Stimulated activated CD8-positive, alpha-beta memory T cell treated with anti-CD3 and anti-CD28 coated beads, Interleukin-12 subunit alpha, Interleukin-12 subunit beta, amount 100 ng/mL, for 24 hours (primary cell): ENCODE measurements around the gene GAA.
"Not testable (repeated sequence)": the region's sequence is repeated elsewhere in the genome, so short reads cannot be mapped to it uniquely, and the experiment has no call there.

Source experiments
- DNase-seq: peaks from one replicate; pipeline ENCODE4 v3.0.0-alpha.2; 2020; ENCODE audit errors: extremely low read depth

GAA gene

DNA sequence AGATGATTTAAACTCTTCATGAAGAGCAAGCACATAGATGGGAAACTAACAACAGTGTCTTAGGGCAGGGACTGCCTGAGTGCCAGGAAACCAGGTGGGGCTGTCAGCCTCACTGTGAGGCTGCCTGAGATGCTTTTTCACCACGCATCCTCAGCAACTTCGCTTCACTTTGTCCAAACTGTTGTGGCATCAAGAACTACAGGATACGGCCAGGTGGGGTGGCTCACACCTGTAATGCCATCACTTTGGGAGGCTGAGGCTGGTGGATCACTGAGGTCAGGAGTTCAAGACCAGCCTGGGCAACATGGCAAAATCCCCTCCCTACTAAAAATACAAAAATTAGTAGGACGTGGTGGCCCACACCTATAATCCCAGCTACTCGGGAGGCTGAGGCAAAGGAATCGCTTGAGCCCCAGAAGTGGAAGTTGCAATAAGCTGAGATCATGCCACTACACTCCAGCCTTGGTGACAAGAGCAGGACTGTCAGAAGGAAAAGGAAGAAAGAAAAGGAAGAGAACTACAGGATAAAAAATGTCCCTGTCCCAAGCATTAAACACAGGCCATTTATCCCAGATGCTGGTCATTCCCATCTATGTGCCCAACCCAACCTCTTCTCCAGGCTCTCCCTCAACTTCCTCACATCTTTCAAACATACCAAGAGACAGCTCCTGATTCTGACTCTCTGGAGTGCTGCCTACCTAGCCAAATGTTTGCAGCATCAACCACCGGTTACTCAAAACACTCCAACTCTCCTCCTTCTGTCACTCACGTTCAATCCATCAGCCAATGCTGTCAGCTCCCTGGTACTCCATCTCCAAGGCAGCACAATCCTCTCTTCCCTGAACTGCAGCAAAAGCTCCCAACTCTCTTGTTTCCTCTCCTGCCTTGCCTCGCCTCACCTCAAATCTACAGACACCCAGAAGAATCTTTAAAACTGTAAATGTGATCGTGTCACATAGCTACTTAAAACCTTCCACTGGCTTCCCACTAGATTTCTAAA lies 44.0 kb downstream of the GAA start:
- DNase-seq: no peak

DNA sequence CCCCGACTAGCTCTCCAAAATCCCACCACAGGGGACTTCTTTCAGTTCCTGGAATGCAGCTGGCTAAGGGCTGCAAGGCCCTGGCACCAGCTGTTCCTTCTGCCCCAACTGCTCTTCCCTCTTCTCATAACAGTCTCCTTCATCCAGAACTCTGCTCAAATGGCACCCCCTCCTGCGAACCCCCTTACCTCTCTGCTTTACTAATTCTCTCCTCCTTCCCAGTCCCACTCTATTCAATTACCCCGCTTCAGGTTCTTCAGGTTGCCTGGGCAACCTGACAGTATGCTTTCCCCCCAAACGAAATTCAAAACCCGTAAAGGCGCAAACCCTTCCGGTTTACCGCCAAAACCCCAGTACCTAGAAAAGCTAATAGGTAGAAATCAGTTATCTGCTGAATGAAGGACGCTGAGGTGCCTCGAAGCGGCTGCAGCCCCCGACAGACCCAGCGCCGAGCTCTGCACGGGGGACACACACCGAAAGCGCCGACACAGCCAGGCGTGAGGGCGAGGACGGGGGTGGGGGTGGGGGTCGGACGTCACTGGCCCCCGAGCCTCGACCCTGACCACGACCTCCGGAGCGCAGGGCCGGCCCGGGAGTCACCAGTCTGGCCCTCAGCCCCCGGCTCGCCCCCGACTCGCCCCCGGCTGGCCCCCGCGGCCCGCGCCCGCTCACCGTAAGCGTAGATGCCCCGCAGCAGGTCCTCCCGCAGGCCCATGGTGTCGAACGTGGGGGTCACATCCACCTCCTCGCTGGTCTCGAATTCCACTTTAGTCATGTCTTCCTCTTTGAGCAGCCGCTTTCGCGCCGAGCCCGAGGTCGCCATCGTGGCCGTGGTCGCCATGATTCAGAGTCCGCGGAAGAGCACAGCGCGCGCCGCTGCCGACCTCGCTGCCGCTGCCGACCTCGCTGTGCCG lies 45.0 kb downstream of the GAA start:
- DNase-seq: no peak

DNA sequence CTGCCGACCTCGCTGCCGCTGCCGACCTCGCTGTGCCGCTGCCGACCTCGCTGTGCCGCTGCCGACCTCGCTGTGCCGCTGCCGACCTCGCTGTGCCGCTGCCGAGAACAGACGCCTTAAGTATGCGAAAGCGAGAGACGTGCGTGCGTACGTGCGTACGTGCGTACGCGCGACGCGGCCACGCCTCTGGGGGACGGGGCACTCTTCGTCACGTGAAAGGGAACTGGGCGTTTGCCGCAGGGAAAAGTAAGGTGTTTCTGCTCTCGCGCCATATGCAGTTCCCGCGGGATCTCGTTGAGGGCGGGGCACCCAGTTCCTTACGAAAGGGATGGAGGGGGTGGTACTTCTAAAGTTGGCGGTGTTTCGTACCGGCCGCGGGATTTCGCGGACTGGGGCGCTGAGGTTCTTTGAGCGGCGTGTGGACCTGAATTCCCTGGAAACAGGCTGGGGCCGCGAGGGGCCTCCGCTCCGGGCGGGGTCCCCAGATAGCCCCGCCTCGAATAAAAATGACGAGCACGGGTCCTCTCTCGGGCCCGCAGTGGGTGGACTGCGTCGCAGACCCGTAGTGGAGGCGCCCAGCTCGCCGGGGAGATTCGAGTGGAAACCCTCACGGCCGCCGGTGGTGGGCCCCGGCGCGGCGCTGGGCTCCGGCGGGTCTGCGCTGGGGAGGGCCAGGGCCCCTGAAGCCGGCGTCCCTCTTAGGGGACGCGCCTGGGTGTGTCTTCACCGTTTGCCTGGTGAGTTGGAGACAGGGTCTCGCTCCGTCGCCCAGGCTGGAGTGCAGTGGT lies 45.8 kb downstream of the GAA start, which contains the start of gene EIF4A3:
TSS of gene EIF4A3 (minus strand) at position 94 of the 788 bp plus-strand sequence. CDS start 167 bp downstream, outside the sequence.
- DNase-seq: peak; percentile 92

DNA sequence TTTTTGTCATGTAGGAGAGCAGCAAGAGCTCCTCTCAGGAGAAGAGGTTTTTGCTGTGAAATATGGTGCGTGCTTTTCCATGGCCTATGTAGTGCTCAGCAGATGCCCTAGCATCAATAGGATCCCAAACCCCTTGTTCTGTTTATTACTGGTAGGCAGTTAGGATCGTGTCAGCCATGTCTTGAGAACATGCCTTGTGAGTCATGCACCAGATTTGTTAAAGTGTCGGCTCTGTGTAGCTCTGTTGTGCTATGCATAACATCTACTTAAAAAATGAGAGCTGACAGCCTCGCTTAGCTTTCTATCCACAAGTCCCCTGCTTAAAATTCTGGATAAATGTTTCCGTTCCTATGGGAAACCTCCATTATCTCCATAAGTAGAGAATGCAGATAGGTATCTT lies 50.0 kb downstream of the GAA start:
- DNase-seq: no peak

DNA sequence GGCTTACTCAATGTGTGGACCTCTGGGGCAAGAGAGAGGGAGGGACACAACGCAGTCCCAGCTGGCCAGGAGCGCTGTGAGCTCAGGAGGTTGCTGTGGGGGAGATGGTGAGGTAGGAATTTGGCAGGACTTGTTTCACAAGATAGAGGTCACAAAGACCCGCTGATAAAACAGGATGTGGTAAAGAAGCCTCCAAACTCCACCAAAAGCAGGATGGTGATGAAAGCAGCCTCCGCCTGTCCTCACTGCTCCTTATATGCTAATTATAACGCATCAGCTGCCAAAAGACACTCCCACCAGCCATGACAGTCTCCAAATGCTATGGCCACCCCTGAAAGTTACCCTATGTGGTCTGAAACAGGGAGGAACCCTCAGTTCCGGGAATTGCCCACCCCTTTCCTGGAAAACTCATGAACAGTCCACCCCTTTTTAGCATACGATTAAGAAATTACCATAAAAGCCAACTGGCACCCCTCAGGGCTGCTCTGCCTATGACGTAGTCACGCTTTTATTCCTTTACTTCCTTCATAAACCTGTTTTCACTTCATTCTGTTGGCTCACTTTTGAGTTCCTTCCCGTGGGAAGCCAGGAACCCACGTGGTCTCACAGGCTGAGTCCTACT lies 50.8 kb downstream of the GAA start:
- DNase-seq: no peak

DNA sequence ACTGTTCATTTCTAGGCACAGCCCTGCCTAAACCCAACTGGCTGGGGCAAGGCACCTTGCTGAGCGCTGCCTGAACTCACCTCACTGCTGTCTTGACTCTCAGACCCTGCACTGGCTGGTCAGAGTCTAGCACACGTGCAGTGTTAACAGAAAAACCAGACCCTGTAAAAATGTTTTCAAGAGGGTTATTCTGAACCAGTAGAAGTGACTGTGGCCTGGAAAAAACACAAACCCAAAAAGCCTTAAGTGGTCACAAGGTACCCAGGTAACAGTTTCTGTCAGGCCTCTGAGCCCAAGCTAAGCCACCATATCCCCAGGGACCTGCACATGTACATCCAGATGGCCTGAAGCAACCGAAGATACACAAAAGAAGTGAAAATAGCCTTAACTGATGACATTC lies 51.6 kb downstream of the GAA start:
- no peak for DNase-seq

DNA sequence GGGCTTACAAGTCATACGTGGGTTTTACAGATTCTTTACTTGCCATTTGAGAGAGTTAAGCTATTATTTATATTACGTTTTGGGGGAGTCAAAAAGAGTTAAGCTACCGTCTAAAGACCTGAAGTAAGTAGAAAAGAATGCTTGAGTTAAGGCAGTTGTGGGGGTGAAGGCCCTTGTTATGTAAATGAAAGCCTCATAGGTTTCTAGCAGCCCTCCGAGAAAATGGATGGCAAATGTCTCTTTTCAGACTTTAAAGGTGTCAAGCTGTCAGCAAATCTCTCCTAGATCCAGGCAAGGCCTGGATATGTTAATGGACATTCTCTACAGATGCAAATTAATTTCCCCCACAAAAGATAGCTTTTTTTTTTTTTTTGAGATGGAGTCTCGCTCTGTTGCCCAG lies 52.8 kb downstream of the GAA start:
- no peak for DNase-seq

DNA sequence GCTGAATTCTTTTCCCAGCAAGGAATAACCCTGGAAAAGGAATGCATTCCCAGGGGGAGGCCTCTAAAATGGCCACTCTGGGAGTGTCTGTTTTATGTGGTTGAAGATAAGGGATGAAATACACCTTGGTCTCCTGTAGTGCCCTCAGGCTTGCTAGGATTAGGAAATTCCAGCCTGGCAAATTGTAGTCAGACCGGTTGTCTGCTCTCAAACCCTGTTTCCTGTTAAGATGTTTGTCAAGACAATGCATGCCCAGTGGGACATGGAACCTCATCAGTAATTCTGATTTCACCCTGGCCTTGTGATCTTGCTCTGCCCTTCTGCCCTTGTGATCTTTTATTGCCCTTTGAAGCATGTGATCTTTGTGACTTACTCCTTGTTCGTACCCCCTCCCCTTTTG lies 54.2 kb downstream of the GAA start:
- not testable (repeated sequence) for DNase-seq

DNA sequence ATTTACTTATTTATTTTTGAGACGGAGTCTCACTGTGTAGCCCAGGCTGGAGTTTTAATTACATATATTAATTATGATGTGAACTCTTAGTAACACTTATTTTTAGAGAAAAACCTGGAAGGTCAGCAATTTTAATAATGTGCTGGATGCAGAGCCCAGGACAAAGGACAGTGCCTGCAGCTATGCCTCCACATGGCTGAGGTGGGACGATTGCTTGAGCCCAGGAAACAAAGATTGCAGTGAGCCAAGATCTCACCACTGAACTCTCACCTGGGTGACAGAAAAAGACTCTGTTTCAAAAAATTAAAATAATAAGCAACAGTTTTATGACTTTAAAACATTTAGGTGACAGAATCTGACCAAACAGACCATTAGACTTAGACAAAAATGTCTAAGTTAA lies 57.5 kb downstream of the GAA start:
- no peak for DNase-seq

DNA sequence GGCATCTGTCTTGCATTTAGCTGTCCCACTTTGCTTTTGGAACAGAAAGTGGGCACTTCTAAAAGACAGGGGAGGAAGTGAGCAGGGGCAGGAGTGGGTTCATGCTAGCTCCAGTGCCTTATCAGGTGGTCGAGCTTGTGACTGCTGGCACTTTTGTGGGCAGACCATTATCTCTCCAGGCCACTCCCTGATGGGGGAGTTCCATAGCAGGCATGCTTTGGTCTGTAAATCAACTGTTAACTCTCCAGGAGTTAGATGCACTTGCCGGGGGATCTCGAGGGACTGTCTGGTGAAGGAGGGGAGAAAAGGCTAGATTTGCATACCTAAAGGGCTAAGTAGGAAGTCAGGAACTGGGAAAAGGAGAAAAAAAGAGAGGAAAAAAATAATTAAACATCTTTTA lies 59.2 kb downstream of the GAA start:
- DNase-seq: no peak

DNA sequence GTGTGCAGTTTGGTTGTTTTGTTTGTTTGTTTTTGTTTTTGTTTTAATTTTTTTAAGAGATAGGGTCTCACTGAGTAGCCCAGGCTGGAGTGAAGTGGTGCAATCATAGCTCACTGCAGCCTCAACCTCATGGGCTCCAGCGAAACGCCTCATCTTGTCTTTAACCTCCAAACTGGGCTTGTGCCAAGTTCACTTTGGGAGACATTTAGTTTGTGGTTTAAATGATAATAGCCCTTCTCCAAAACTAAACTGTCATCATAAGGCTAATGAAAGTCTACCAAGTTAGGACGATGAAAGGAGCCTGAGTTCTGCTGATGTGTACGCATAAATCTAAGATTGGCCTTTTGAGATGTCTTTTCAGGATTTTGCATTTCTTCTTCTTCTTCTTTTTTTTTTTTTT lies 62.0 kb downstream of the GAA start:
- no peak for DNase-seq

DNA sequence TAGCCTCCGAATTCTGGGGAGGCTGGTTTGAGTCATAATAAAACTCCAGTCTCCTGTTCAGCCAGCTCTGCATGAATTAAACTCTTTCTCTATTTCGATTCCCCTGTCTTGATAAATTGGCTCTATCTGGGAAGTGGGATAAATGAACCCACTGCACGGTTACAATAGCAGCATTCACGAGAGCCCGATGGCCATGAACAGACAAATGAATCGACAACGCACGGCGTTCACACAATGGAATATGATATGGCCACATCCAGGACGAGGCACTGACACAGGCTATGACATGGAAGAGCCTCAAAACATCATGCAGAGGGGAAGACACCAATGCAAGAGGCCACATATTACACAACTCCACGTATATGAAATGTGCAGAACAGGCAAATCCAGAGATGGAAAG lies 62.8 kb downstream of the GAA start:
- no peak for DNase-seq

DNA sequence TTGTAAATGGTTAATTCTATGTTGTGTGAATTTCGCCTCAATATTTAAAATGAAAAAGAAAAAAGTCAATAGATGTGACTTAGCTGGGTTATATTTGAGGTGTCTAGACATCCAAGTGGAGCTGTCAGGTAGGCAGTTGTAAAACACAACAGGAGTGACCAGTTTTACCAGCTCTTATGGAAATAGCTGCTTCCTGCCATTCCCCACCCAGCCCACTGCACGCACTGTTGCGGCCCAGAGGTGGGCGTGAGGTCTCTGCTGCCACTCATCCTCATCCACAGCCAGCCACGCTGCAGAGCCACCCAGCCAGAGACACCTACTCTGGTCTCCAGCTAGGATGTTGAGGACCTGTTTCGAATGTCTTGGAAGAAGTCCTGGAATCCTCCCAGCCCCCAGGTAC lies 65.1 kb downstream of the GAA start:
- no peak for DNase-seq

DNA sequence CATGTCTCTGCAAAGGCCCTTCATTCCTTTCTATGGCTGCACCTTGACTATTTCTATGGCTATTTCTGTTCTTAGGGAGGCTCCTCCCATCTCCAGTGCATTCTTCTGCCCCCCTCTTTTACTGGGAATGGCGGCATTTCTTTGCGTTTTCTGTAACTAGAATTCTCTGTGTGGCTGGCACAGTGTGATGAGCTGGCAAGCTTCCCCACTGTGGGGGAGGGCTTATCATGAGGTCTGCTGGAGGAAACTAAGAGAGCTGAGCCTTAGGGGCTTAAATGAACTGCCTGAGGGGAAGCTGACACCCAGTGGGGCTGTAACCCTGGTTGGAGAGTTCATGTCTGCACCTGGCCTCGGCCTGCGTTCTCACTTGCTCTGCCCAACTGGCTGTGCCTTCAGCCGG lies 67.0 kb downstream of the GAA start:
- DNase-seq: no peak

DNA sequence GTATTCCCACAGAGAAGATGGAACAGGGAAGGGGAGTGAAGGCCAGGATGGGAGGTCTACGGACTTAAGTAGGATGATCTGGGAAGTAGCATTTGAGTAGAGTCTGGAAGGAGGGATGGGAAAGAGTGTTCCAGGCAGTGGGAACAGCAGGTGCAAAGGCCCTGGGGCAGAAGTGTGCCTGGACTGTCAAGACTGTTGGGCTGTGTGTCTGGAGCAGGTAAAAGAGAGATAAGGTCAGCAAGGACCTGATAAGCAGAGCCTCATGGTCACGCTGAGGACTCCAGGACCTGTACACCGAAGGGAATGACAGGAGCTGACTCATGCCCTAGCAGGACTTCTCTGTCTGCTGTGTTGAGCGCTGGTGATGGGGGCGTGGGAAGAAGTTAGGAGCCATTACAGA lies 67.7 kb downstream of the GAA start:
- DNase-seq: no peak
